K562 (cell line): Measurements from ENCODE around the gene CTDSP1. TPM values are rescaled to one million over a fixed set of nuclear protein-coding genes. Genes with fewer than 3 reads are reported as not detected.

Source experiments
- ATAC-seq: fragments of 200-7000 bp; cut with Tn5 transposase; 3 replicates; pipeline ENCODE4 v1.9.1; 2020; ENCODE audit warnings: moderate library complexity
- BruUV-seq: library from RNA; stranded (reverse); fragments of 400-500 nt; replicated peaks from 2 replicates; lab custom pipeline; 2021; lab: Mats Ljungman, UMichigan
- CTCF ChIA-PET: fragments of 300-600 bp; formaldehyde crosslinking; extraction: SDS; loops from one replicate; lab custom pipeline; 2021; ENCODE audit warnings: low intra/inter-chr PET ratio; lab: Yijun Ruan, JAX
- POLR2A ChIA-PET: fragments of 300-600, 350-650 bp; sonication (Branson Sonifier 250); formaldehyde crosslinking; extraction: SDS; loops from one replicate; lab custom pipeline; 2021; ENCODE audit warnings: antibody characterized with exemption, inconsistent platforms; lab: Yijun Ruan, JAX
- DNase-seq, 4 experiments: peaks; one replicate each; pipeline versions ENCODE4 v3.0.0 to v3.0.0-alpha.2; 2011 to 2018; ENCODE audit warnings: low spot score in 3 of 4, mixed read lengths in 3 of 4; ENCODE audit errors: extremely low read depth in 1 of 4
- FAIRE-seq: peaks from 2 replicates; lab custom pipeline; 2011; peaks lifted over from hg19 to GRCh38; lab: Jason Lieb, UNC
- H2AFZ ChIP-seq: 2 replicates; pipeline ENCODE4 v1.6.0; 2011; ENCODE audit warnings: low read depth, low read length, control low read depth, inconsistent platforms
- H3K27ac ChIP-seq: fragments of 200-600 bp; 3 replicates; pipeline ENCODE4 v1.8.0; 2011; ENCODE audit warnings: low read depth, mild to moderate bottlenecking, control low read depth, inconsistent platforms, low read length, moderate library complexity, mixed read lengths; ENCODE audit errors: extremely low read depth
- H3K27me3 ChIP-seq, 2 experiments: fragments of 300-600 bp in 1 of 2; 2 replicates in 1 of 2; 3 replicates in 1 of 2; pipeline versions ENCODE4 v1.6.0 to v1.8.0; 2011; ENCODE audit warnings: inconsistent platforms in 2 of 2, low read length in 2 of 2, mild to moderate bottlenecking in 1 of 2, mixed read lengths in 1 of 2, moderate library complexity in 1 of 2; ENCODE audit not compliant: control insufficient read depth in 2 of 2, insufficient read depth in 2 of 2
- H3K36me3 ChIP-seq: fragments of 300-600 bp; 3 replicates; pipeline ENCODE4 v1.8.0; 2011; ENCODE audit warnings: mild to moderate bottlenecking, low read length, inconsistent platforms; ENCODE audit not compliant: control insufficient read depth, insufficient read depth
- H3K4me1 ChIP-seq, 2 experiments: fragments of 200-600 bp in 1 of 2; replicated peaks in 1 of 2; 2 replicates in 1 of 2; 3 replicates in 1 of 2; pipeline versions ENCODE4 v1.5.1 to v1.8.0; 2011; ENCODE audit warnings: inconsistent platforms in 2 of 2, low read length in 2 of 2, mild to moderate bottlenecking in 1 of 2, mixed read lengths in 1 of 2, moderate library complexity in 1 of 2; ENCODE audit not compliant: control insufficient read depth in 2 of 2, insufficient read depth in 2 of 2
- H3K4me2 ChIP-seq: 2 replicates; pipeline ENCODE4 v1.6.1; 2011; ENCODE audit warnings: low read length, control low read depth, inconsistent platforms, mixed read lengths; ENCODE audit not compliant: insufficient read depth
- H3K4me3 ChIP-seq: fragments of 200-600 bp; sonication (generic), shearing (Covaris generic); 2 replicates; pipeline ENCODE4 v1.5.1; 2016; ENCODE audit warnings: control low read depth, inconsistent platforms
- H3K79me2 ChIP-seq: fragments of 200-600 bp; 3 replicates; pipeline ENCODE4 v1.8.0; 2011; ENCODE audit warnings: low read length, inconsistent platforms; ENCODE audit not compliant: control insufficient read depth, insufficient read depth
- H3K9ac ChIP-seq, 2 experiments: 2 replicates each; pipeline versions ENCODE4 v1.6.0 to v1.6.1; 2011; ENCODE audit warnings: low read depth in 2 of 2, low read length in 2 of 2, control low read depth in 1 of 2, inconsistent platforms in 1 of 2, mild to moderate bottlenecking in 1 of 2, mixed read lengths in 1 of 2; ENCODE audit not compliant: insufficient read depth in 1 of 2
- H3K9me1 ChIP-seq: one replicate; pipeline ENCODE4 v1.6.0; 2011; ENCODE audit warnings: inconsistent platforms, mild to moderate bottlenecking, low read length, moderate library complexity; ENCODE audit not compliant: control insufficient read depth, insufficient read depth
- H3K9me3 ChIP-seq: replicated peaks from 2 replicates; pipeline ENCODE4 v1.5.1; 2011; ENCODE audit warnings: low read depth, low read length, inconsistent platforms; ENCODE audit not compliant: control insufficient read depth, insufficient read depth
- H4K20me1 ChIP-seq: replicated peaks from 2 replicates; pipeline ENCODE4 v1.6.1; 2011; ENCODE audit warnings: low read length, inconsistent platforms, mixed read lengths; ENCODE audit not compliant: control insufficient read depth, insufficient read depth
- SRF ChIP-seq, 2 experiments: fragments of 250-450, 450-650 bp in 1 of 2; sonication (Bioruptor Pico) in 1 of 2; sonication (generic) in 1 of 2; formaldehyde crosslinking; IDR thresholded peaks; 2 replicates each; pipeline versions ENCODE4 v1.5.0 to v1.5.1; 2020 to 2022; ENCODE audit warnings: mild to moderate bottlenecking in 1 of 2, missing genetic modification reagents in 1 of 2
- WGBS: fragments of 100-300 bp; shearing (Covaris generic); methylation state at CpG from one replicate; pipeline ENCODE4 v1.1.6; 2016; ENCODE audit warnings: low coverage, mixed read lengths; ENCODE audit not compliant: insufficient coverage; ENCODE audit errors: missing lambda C conversion rate; 5-methylcytosine and 5-hydroxymethylcytosine counted together
- in situ Hi-C: fragments of 300-500 bp; cut with MboI; formaldehyde crosslinking; loops from 4 replicates; pipeline ENCODE4 v1.15.0; 2018; ENCODE audit warnings: inconsistent platforms, mixed read lengths
- intact Hi-C: fragments of 100-400 bp; cut with micrococcal nuclease; formaldehyde crosslinking; loops from 2 replicates; pipeline ENCODE4 v1.14.2; 2022
- polyA plus RNA-seq, 8 experiments: library from polyadenylated mRNA; depleted of rRNA in 4 of 8; stranded (reverse) in 5 of 8; unstranded in 3 of 8; fragments of >200 nt; fragmentation: Nextera tagmentation in 2 of 8; fragmentation: Illumina TruSeq in 1 of 8; extraction: Ambion mirVana in 2 of 8; extraction: Trizol in 1 of 8; gene quantifications; 2 replicates each; pipeline versions ENCODE4 v1.2.1 to v1.2.3, GENCODE V29; 2011 to 2014; ENCODE audit warnings: inconsistent platforms in 1 of 8, missing spikeins in 1 of 8
- total RNA-seq, 7 experiments: library from RNA; depleted of rRNA in 6 of 7; stranded (reverse); fragments of >200 nt in 6 of 7; fragmentation: Illumina TruSeq in 2 of 7; extraction: Trizol in 2 of 7; gene quantifications; 2 replicates each; pipeline versions ENCODE4 v1.2.1 to v1.2.3, GENCODE V29; 2011 to 2021; ENCODE audit warnings: low replicate concordance in 1 of 7
- TF ChIP-seq, protein P1 (sequence below): fragments of 450-650 bp; IDR thresholded peaks from 2 replicates; pipeline ENCODE4 v1.6.1; 2016; ENCODE audit warnings: mild to moderate bottlenecking
- TF ChIP-seq, protein P2 (sequence below), 3 experiments: fragments of 200-800 bp in 1 of 3; sonication (Bioruptor generic) in 1 of 3; sonication (generic) in 1 of 3; formaldehyde crosslinking in 1 of 3; IDR thresholded peaks; 2 replicates each; pipeline versions ENCODE4 v1.6.1 to v1.8.0; 2016 to 2022; ENCODE audit warnings: mild to moderate bottlenecking in 2 of 3, missing compliant biosample characterization in 2 of 3, missing genetic modification characterization in 2 of 3, missing genetic modification reagents in 1 of 3

Gene CTDSP1
- total and polyA plus RNA-seq, 9 of the 15 experiments (the other 6 are each of a cell fraction or from before 2014, with no cell fraction given): 2.4 to 74.8 (median 45.8) TPM

DNA sequence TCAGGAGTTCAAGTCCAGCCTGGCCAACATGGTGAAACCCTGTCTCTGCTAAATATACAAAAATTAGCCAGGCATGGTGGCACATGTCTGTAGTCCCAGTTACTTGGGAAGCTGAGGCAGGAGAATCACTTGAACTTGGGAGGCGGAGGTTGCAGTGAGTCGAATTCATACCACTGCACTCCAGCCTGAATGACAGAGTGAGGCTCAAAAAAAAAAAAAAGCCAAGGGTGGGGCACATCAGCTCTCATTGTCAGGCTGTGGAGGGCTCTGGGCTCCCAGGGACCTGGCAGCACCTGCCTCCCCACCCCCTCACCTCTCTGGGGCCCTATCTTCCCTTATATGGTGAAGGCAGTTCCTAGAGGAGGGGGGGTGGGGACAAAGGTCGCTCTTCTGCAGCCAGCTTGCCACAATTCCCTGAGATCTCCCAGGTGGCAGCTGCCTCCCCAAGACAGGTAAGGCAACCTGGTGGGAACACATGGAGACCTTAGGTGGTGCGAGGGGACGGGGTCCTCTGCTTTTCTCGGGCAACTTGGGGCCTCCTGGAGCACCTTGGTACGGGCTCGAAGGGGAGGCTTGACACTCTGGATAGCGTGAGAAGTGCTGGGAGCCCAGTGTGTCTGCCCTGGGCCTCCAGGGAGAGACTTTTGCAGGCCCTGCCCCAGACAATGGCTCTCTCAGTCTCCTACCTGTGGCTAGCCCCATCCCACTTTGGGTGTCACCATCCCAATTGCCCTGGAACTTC is 19.2 kb downstream of the CTDSP1 start, which contains the start of gene VIL1:
TSS of gene VIL1 (plus strand) at position 407 of the 742 bp plus-strand sequence. CDS start 4,656 bp downstream, outside the sequence.
- Histone ChIP-seq H3K9me3 (no peaks in the 10 kb centered on the region), H3K27me3 (no peaks in the 10 kb centered on the region), H3K36me3 (no peaks in the 10 kb centered on the region), H4K20me1 (no peaks in the 10 kb centered on the region), H3K79me2 (no peaks in the 10 kb centered on the region), H3K4me3 (no peak within 1 kb of the TSS), H3K27ac (no peak within 1 kb of the TSS; the same call in 2 of the 3 replicates), H2AFZ (peak within 1 kb of the TSS; percentile 63), H3K9me1 (no peaks in the 10 kb centered on the region), H3K9ac (peak within 1 kb of the TSS in 1 of 2 experiments; percentile 83; a peak in 2 of 4 replicates), H3K4me1 (peaks cover 37 to 53% of the 10 kb centered on the region in 2 experiments; a peak in 4 of 5 replicates), H3K4me2 (no peak within 1 kb of the TSS)
- FAIRE-seq: no peak
- intact Hi-C loops (no loop called here), in situ Hi-C loops (no loop called here)
- DNase-seq: peak in 1 of 4 experiments; percentile 23
- BruUV-seq: no TSS peak
- TF ChIP-seq, protein P1, sequence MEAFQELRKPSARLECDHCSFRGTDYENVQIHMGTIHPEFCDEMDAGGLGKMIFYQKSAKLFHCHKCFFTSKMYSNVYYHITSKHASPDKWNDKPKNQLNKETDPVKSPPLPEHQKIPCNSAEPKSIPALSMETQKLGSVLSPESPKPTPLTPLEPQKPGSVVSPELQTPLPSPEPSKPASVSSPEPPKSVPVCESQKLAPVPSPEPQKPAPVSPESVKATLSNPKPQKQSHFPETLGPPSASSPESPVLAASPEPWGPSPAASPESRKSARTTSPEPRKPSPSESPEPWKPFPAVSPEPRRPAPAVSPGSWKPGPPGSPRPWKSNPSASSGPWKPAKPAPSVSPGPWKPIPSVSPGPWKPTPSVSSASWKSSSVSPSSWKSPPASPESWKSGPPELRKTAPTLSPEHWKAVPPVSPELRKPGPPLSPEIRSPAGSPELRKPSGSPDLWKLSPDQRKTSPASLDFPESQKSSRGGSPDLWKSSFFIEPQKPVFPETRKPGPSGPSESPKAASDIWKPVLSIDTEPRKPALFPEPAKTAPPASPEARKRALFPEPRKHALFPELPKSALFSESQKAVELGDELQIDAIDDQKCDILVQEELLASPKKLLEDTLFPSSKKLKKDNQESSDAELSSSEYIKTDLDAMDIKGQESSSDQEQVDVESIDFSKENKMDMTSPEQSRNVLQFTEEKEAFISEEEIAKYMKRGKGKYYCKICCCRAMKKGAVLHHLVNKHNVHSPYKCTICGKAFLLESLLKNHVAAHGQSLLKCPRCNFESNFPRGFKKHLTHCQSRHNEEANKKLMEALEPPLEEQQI: no peak
- TF ChIP-seq, protein P2, sequence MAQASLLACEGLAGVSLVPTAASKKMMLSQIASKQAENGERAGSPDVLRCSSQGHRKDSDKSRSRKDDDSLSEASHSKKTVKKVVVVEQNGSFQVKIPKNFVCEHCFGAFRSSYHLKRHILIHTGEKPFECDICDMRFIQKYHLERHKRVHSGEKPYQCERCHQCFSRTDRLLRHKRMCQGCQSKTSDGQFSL (CRISPR knock-in tag; IDR thresholded peaks at IDR 0.05): 0 out of 2 replicates have a peak, but pooled peaks have one; percentile 29
- TF ChIP-seq, protein P2 (tag; IDR thresholded peaks at IDR 0.05): no peak
- TF ChIP-seq SRF (CRISPR knock-in tag; IDR thresholded peaks at IDR 0.05): peak in 1 of 2 experiments; percentile 85; a peak in 2 of 4 replicates
- ChIA-PET CTCF (interaction anchor here (0.6 kb wide), 1 partner anchor 45 kb away, joined by 3 read pairs; no protein-coding TSS in a partner anchor), POLR2A (interaction anchor here (1.3 kb wide), 1 partner anchor 9 kb away, joined by 4 read pairs; no protein-coding TSS in a partner anchor)
- peak; percentile 20; the same call in 2 of the 3 replicates for ATAC-seq
- 51% methylated on average over 7 of the region's 9 CpGs for WGBS
